T1000 (cell line): ENCODE results near the gene SHISAL1.

Experiments
- DNase-seq: peaks from one replicate; lab custom pipeline; 2025; ENCODE audit warnings: mixed read lengths; lab: John Stamatoyannopoulos, UW

Gene SHISAL1

DNA sequence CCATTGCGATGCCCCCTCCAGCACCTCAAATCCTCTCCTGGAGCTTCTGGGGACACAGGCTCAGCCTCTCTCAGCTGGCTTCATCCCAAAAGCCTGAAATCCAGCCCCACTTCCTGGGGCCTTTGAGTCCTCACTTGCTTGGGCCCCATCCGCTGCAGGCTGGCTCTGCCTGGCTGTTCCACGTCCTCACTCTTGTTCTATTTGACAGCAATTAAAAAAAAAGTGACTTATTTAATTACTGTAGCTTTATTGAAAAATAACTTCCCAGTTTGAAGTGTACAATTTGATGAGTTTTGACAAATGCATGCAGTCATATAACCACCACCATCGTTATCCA is 104.8 kb downstream of the SHISAL1 start:
- no peak for DNase-seq

DNA sequence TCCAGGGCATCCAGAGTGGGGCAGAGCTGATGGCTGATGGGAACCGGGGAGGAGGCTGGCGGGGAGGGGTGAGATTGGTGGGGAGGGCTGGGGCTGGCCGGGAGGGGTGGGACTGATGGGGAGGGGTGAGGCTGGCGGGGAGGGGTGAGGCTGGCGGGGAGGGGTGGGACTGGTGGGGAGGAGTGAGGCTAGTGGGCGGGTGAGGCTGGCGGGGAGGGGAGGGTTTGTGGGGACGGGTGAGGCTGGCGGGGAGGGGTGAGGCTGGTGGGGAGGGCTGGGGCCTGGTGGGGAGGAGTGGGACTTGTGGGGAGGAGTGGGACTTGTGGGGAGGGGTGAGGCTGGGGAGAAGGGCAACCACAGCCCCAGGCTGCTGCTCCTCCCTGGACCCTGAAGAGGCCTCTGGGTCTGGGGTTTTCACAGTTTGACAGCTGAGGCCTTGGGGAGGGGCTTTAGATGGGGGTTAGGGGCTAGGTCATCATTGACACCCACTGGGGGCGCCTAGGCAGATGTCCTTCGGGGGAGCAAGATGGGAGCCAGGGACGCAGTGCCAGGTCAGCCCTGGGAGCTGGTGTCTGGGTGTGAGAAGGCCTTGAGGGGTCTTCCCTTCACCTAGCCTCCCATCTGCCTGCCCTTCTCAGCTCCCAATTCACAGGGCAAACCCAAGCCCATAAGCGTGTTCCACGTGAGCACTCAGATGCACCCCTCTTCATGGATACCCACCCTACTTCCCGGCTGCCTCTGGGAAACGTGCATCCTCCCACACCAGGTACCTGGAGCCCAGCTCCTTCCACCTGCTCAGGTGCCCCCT is 105.4 kb downstream of the SHISAL1 start:
- DNase-seq, result no peak

DNA sequence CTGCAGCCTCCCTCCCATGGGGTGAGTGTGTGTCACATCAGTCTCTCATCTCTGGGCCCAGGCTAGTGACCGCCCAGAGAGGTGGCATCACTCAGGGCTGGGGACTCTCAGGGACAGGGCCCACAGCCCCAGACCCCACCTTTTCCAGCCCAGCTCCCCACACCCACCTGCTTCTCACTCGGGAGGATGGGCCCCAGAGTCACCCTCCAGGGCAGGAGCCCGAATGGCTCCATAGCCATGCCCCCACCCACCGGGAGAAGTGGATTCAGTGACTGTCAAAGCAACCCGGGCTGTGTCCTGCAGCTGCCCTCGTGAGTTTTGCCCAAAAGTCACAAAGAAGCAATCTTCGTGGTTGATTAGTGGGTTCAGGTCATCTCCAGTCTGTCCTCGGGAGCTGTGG is 106.1 kb downstream of the SHISAL1 start:
- DNase-seq, result no peak

DNA sequence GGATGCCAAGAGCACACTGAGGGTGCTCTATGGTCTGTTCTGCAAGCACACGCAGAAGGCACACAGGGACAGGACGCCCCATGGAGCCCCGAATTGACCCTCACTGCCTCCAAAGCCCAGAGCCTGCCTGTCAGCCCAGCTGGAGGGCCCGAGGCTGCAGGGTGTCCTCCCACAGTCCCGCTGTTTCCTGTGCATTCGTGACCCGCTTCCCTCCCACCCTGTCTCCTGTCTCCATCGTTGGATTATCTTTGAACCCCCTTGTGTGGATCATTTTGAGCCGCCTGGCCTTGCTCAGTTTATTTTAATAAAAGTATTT is 106.5 kb downstream of the SHISAL1 start:
- DNase-seq, result no peak

DNA sequence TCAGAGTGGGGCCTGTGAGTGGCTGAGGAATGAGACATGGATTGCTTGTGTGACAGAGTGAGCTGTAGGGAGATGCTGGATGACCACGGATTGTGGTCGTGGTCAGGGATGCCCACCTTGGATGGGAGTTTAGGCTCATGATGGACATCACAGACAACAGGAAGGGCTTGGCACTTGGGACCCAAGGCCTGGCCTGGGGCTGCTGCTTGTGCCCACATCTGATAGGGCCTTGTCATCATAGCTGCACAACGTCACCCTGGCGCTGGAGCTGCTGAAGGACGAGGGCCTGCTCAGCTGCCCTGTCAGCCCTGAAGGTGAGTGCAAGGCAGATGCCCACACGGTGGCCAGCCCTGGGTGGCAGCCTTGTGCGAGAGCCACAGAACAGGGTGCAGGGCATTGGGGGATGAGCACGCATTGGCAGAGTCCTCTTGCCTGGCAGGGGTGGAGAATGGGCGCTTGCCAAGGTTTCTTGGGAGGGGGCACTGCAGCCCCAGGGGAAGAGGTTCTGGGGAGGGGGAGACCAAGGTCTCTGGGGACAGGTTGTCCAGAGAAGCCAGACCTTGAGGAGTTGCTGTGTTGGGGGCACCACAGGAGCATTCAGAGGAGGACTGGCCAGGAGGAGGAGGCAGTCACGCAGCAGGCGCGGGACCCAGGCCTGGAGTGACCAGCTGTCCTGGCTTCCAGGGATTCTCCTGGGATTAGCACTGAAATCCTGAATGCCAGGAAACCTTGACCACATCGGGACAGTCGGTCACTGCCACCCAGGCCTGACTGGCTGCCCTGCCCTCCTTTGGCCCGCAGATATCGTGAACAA is 107.0 kb downstream of the SHISAL1 start:
- DNase-seq, result no peak

DNA sequence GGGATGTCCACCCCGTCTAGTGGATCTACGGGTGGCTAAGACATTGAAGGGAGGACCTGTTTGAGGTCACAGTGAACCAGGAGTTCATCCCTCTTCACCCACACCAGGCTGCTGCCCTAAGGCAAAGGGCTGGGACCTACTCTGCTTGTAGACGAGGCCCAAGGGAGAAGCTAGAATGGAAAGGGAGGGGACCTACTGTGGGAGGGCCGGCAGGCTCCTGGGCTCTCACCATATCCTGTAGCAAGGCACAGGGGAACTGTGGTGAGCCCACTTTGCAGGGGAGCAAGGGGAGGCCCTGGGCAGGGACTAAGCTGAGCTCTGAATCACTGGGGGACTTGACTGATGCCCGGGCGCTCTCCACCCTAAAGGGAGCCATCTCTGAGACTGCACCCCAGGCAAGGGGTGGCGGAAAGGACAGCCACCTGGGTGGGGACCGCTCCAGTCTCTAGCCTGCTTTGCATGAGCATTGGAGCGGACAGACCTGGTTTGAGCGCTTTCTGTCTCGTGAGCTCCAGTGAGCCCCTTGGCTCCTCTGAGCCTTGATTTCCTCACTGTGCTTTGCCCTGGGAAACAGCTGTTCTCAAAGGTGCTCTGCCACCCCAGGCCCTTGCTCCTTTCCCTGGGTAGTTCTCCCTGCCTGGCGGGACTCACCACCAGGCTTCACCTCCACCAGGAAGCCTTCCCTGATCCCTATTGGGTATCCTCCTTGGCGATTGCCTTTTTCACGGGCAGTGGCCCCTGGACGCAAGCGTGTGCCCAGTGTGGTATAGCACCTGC is 107.8 kb downstream of the SHISAL1 start:
- DNase-seq, result no peak

DNA sequence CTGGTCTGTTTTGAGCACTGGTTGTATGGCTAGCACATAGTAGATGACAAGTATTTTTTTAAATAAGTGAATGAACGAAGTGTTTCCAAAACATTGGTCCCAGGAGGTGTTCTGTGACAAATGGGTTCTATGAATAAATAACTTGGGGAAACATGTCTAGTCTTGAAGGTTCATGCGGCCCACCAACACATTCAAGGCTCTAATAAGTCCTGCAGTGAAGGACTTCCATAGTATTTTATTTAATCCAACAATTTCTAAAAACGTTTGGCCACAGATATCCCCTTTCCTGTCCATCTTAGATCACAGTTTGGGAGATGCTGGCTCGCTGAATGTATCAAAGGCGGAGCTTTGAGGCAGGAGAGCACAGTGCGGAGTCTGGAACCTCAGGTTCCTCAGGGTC is 109.5 kb downstream of the SHISAL1 start:
- no peak for DNase-seq

DNA sequence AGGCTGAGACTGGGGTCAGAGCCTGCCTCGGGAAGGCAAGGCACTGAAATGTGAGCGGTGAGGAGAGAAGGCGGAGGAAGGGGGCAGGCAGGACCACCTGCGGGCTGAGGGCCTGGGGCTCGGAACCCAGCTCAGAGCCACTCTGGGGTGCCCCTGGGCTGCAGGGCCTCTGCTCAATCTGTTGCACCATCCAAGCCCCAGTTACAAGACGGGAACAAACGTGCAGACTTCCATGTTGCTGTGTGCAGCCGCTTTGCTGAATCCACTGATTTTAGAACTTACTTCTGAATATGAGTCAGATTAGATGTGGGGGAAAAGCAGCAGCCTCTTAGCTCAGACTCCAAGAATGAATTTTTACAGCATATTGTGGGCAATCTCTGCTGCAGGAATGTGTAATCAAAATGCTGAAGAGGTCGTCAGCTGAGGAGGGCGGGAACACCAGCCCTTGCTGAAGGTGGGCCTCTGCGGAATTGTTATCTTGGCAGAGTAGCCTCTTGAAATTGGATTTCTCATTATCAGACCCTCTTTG is 110.4 kb downstream of the SHISAL1 start:
- DNase-seq, result peak; percentile 30

DNA sequence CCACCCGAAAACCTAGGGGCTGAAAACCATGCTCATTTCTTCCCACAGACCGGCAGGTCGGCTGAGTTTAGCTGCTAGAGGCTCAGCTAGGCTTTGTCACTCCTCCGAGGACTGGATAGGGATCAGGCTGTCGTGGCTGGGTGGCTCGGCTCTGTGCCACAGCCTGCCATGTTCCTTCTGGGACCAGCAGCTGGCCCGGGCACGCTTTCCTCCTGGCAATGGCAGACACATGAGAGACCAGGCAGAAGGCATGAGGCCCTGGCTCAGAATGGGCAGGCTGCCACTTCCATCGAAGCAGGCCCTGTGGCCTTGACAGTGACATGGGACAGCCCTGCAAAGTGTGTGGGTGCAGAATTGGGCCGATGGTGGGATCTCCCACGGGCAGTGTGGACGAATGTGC is 111.1 kb downstream of the SHISAL1 start:
- no peak for DNase-seq

DNA sequence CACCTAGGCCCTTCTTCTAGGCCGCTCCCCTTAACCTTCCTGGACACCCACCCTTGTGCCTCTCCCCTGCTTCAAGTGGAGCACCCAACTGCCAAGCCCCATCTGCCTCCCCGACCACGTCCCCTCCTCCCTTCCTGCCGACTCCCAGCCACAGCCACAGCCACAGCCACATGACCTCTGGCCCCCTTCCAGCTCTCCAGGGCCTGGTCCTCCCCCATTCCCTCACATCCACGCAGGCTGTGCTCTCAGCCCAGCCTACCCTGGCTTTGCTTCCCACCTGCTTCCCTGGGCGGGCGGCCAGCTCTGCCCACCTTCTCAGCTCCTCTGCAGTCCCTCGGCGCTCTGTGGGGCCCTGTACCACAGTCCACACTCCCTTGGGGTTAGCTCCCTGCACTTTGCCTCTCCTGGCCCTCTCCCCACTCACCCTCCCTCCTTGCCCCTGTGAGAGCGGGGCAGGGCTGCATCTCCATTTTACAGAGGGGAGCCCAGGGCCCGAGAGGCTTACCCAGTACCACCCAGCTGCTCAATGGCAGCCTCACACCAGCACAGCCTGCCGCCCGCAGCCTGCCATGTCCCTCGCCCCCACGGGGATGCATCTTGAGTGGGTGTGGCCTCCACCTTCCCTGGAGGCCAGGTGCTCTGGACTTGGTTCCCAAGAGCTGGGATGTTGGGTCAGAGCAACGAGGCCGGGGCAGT is 111.7 kb downstream of the SHISAL1 start:
- no peak for DNase-seq

DNA sequence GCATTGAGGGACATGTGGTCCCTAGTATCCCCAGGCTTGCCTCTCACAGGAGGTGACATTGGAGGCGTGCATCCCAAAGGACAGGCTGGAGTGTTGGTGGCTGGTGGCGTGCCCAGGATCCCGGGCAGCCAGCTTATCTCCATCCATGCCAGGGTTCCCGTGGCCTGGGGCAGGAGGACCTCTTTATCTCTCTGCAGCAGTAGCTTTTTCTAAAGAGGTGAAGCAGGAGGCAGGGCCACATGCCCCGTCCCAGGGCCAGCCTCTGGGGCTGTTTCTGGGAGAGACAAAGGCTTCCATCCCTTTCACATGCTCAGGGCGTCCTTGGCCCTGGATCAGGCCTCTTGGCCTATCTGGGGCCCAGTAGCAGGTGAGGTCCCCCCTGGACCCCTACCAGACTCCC is 112.3 kb downstream of the SHISAL1 start:
- DNase-seq, result no peak

DNA sequence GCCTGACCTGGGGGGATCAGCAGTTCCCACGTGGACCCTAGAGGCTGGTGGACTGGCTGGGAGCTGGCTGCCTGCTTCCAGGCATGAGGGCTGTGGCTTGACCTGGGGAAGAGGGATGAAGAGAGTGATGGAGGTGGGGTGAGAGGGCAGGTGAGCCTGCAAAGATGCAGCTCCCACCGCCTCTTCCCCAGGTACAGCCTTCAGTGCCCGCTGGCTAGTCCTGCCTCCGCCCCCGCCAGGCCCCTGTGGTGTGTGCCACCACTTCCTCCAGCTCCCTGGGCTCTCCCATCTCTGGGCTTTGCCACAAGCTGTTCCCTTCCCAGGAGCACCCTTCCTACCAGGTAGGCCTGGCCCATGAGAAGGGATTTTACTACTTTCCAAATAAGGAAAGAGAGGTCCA is 112.9 kb downstream of the SHISAL1 start:
- no peak for DNase-seq

DNA sequence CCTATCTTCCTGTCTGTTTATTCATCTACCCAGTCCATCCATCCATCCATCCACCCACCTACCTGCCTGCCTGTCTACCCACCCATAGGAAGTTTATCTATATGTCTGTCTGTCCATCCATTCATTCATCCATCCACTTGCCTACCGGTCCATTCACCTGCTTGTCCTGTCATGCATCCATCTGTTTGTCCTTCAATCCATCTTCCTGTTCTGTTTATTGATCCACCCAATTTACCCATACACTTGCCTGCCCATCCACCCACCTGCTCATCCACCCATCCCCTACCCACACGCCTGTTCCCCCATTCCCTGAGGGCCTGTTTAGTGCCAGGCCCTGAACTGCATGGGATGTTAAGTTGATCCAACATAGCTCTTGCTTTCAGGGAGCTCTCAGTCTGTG is 113.6 kb downstream of the SHISAL1 start:
- no peak for DNase-seq

DNA sequence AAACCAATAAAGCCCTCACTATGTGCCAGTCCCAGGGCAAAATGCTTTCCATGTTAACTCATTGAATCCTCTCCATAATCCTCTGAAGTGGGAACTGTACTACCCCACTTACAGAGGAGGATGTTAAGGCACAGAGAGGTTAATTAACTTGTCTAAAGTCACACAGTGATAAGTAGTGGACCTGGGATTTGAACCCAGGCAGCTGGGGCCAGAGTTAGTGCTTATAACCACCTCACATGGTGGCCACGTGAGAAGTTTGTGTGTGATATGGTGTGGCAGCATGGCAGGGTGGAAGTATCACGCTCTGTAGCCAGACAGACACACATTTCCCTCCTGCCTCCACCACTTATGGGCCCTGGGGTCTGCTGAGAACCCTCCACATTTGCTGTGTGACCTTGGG is 115.5 kb downstream of the SHISAL1 start:
- no peak for DNase-seq

DNA sequence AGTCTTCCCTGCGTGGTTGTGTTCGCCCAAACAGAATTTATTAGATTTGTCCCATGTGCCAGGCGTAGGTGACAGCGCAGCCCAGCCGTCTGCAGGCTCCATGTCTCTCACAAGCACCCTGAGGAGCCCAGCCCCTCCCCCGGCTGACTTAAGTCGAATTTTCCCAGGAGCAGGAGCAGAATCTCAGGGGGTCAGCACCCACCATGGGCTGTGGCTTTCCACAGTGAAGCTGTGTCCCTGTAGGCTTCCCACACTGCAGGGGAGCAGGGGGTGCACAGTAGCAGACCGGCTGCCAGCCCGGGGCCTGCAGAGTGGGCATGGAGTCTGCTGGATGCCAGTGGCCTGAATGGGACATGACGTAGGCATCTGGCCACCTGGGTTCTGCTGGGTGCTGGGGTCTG is 116.0 kb downstream of the SHISAL1 start:
- DNase-seq, result no peak

DNA sequence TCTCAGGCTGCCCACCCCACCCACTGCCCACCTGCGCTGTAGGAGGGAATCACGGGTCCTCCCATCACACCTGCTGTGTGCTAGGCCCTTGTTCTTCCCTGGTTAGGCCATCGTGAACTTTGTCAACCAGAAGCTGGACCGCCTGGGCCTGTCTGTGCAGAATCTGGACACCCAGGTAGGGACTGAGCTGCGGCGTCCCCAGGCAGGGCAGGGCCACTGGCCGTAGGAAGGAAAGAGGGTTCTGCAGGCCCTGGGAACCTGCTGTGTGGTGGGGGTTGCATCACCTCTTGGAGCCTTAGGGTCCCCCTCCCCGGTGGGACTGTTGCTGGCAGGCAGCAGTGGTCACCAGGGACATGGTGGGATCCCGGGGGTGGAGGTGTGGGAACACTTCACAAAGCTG is 116.5 kb downstream of the SHISAL1 start:
- no peak for DNase-seq

DNA sequence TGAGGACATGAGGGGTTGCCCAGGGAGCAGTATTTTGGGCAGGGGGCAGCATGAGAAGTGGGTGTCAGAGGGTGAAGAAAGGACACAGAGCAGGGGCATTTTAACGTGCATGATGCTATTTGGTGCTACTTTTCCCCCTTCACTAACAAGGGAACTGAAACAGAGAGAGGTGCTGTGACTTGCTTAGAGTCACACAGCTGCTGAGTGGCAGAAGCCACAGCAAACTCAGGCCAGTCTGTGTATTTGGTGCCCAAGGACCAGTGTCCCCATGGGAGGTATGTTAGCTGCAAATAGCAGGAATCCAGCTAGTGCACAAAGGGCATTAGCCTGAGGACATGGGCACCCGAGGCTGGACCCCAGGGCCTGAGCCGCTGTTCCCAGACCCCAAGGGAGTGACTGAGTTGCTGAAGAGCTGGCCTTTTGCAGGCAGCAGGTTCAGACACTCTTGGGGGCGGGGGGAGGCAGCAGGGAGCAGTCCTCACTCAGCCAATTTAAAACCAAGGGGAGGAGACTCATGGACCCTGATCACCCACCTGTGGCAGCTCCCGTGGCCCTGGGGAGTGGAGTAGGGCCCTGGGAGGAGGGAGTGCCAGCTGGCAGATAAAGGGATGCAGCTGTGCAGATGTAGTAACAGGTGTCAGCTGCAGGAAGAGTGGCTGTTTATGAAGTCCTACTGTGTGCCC is 117.4 kb downstream of the SHISAL1 start:
- DNase-seq, result no peak

DNA sequence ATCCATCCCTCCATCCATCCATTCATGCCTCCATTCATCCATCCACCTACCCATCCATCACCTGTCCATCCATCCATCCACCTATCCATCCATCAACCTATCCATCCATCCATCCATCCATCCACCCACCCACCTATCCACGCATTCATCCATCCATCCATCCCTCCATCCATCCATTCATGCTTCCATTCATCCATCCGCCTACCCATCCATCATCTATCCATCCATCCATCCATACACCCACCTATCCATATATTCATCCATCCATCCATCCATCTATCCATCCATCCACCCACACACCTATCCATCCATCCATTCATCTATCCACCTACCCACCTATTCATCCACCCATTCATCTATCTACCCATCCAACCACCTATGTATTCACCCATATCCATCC is 118.2 kb downstream of the SHISAL1 start:
- DNase-seq, result no peak
